Panc1 (cell line): ENCODE results near the gene LAMB4.

Experiments used
- CTCF ChIP-seq: fragments of 450-650 bp; IDR thresholded peaks from 2 replicates; pipeline ENCODE4 v1.5.1; 2017; ENCODE audit warnings: mild to moderate bottlenecking
- REST ChIP-seq, 2 experiments: IDR thresholded peaks; 2 replicates each; pipeline ENCODE4 v1.6.1; 2011 to 2012; ENCODE audit warnings: low read depth in 2 of 2, control low read depth in 1 of 2, low read length in 1 of 2, mild to moderate bottlenecking in 1 of 2, moderate library complexity in 1 of 2; ENCODE audit not compliant: insufficient read depth in 1 of 2

- TF ChIP-seq CTCF (no peak), REST (IDR thresholded peaks at IDR 0.05; ENCODE audit: insufficient read depth in 1 of 2, low read depth in 2 of 2, low read length in 1 of 2) (no peak)
Measured at GRCh38 chr7:108143658-108144420, 13.7 kb upstream of the LAMB4 start.
